Caki2 (cell line): ENCODE data around the gene DCTN1. TPM values are rescaled to one million over a fixed set of nuclear protein-coding genes. Genes with fewer than 3 reads are reported as not detected.

Source experiments
- DNase-seq: peaks from one replicate; pipeline ENCODE4 v3.0.0-alpha.2; 2015; ENCODE audit warnings: low read depth
- in situ Hi-C: cut with HindIII; loops from 2 replicates; pipeline ENCODE4 v1.10.0; 2016; ENCODE audit warnings: low sequenced_read_pairs, low pct_unique_long_range_greater_than_20kb, mixed read lengths
- total RNA-seq: library from RNA; depleted of rRNA; stranded (reverse); fragments of >200 nt; shearing (Covaris generic); gene quantifications from 2 replicates; pipeline ENCODE4 v1.2.3, GENCODE V29; 2014; ENCODE audit warnings: low replicate concordance

The DCTN1 gene
- total RNA-seq, 1 experiment from 2014 or later: 117 TPM

DNA sequence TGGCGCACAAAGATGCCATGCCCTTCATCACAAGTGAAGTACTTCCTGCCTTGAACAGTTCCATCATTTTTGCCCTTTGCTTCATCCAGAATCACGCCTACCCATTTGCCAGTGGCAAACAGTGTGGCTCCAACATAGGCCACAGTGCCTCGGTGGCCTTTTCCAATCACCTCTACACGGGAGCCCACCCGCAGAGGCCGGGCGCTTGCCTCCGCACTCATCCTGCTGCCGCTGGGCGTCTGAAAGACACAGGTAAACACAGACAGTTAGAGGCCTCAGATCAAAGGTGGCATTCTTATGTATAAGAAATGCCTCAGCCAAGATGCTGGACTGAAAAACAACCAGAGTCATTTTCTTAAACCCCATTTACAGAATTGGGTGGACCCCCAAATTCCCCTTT is 2.1 kb downstream of the DCTN1 start:
- in situ Hi-C loops: no loop called here

DNA sequence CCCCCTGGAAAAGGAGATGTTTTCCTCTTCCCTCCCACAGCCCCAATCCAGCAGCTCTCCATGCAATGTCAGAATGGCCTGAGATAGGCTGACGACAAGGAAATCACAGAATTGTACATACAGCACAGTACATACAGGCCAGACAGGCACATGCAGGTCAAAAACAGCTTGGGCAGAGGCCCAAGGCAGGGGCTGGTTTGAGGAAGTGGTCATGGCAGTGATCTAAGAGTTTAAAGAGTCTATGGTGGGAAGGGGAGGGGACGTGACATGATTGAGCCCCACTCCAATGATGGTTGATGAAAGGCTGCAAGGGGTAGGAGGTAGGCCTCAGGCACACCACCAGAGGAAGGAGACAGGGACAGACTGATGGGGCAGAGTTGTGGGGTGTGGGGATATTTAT is 4.3 kb downstream of the DCTN1 start:
- no peak for DNase-seq
- in situ Hi-C loops: no loop called here

More for the DNA sequence above, 2.1 kb downstream of the DCTN1 start:
- DNase-seq: no peak

DNA sequence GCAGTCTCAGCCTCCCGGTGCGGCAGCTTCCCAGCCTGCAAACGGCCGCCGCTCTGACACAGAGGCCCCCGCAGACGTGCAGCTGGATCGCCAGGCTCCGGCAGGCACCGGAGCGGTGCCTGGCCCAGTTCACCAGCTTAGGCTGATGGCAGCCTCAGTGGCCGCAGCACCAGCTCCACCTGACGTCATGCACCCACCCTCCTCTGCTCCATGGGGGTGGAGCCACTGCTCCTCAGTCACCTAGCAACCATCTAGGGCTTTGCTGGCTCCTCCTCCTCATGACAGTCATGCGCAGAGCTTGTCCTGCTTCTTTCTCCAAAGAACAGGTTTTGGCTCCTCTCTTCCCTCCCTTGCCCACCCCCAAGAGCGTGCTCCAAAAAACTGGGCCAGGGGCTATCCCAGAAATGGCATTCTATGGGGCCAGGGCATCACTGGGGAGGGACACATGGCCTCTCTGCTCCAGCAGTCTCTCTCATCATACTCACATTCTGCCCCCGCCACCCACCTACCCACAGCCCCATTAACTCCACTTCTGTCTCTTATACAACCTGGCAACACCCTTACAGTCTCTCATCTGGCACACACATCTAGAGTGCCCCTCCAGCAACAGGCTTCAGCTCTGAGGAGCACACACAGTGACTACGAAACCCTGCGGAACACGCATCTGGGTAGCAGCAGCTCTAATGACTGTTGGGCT is 5.5 kb downstream of the DCTN1 start:
- DNase-seq: no peak
- in situ Hi-C loops: no loop called here

DNA sequence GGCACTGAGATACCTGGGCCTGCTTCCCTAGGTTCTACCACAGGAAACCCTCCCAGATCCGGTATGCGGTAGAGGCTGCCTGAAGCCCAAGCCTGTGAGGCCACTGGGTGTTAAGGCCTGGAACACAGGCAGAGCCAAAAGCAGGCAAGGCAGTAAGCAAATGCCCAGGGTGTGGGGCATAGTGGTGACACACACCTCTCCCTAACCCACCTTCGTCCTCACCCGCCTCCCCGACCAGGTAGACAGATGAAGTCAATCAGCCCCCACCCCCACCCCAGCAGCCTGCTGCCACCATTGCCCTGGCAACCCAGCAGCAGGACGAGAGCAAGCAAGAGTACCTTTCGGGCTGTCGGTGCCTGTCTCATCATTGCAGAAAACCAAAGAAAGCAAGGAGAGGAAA is 6.1 kb downstream of the DCTN1 start:
- in situ Hi-C loops: no loop called here
- DNase-seq: no peak

DNA sequence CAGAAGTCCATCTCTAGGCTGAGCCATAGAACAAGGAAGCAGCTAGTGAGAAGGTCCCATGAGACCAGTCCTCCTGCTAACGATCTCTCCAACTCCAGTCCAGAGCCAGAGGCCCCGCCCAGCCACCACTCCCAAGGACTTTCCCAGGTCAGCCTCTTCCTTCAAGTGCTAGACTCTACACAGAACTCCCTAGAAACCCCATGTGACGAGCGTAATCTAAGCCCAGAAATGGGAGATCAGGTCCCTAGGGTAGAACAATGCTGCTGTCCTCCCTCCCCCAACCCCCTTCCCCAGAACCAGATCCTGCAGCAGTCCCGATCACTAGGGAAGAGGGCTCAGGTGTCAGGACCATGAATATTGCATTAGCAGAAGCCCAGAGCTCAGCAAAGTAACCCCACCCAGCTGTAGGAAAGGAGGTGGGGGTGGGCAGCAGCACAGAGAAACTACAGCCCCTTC is 6.9 kb downstream of the DCTN1 start:
- DNase-seq: peak; percentile 19

DNA sequence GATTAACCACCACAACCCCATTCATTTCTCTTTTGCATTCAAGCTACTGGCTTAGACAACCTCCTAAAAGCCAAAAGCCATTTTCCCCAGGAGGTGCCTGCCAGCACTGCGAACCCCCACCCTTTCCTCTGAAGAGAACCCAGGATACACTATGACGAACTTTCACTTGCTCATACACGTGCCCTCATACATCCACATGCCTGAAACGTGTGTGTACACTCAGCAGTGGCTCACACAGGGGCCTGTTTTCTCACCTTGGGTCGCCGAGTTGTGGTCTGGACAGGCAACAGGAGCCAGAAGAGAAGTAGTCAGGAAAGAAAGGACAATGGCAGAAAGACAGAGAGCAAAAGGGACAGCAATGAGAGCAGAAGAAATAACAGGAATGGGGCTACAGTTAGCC is 7.4 kb downstream of the DCTN1 start:
- DNase-seq: no peak
- in situ Hi-C loops: no loop called here

More for the DNA sequence above, 6.9 kb downstream of the DCTN1 start:
- in situ Hi-C loops: no loop called here

DNA sequence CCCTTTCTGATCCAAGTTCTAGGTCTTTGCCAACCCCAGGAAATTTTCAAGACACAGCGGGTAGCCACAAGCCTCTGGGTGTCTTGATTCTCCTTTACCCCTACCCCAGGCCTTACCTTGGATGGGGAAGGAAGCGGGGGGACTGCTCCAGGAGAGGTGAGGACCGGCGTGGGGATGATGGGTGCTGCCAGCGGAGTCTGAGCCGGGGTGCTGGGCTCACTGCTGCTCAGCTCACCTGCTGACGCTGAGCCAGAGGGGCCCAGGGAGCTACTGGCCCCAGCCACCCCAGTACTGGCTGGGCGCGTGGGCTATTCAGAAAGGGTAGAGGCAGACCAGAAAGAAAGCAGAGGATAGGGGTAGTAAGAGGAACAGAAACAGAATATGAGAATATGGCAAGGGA is 8.7 kb downstream of the DCTN1 start:
- in situ Hi-C loops: no loop called here
- no peak for DNase-seq

DNA sequence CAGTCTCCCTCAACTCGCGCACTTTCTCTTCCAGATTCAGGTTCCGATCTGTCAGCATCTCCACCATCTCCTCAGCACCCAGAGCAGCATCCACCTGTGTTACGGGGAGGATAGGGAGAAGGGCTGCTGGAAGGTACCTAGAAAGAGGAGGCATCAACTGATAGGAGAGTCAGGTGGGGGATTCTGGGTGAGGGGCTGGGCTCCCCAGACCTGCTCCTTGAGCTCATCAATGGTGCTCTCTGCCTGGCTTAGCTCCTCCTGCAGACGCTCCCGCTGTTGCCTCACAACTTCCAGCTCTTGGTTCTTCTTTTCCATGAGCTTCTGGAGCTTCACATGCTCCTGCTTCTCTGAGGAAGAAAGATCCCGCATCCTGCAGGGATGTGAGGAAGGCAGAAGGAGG is 10.1 kb downstream of the DCTN1 start:
- DNase-seq: no peak
- in situ Hi-C loops: no loop called here

DNA sequence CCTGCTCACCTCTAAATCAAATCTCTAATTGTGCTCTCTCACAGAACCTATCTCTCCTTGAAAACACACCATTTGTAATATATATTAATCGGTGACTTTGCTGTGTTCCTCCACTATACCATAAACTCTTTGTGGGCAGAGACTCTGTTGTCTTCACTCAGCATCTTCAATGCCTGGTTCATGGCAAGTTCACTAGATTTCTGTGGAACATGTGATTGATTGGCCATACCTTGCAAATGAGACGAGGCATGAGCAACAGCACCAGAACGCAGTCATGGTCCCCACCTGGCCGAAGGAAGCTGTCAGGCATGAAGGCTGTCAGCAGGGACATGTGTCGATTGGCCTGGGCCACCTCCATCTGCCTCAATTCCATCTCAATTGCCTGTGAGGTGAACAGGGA is 11.6 kb downstream of the DCTN1 start:
- DNase-seq: no peak
- in situ Hi-C loops: no loop called here

DNA sequence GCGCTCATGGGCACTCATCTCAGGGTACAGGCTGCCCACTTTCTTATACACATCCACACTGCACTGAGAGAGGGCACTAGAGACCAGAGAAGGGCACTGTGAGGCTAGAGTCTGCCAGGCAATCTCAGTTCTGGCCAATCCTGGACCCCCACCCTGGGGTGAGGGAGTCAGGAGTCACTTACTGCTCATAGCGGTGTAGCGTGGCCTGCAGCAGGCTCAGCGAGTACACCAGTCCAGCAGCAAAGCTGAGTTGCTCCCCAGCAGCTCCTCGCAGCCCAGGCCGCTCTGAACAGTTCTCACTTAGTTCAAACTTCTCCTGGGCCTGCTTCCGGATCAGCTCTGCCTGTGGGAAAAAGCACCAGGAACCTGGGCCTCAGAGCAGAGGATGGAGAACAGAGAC is 12.3 kb downstream of the DCTN1 start:
- in situ Hi-C loops: no loop called here
- DNase-seq: no peak

DNA sequence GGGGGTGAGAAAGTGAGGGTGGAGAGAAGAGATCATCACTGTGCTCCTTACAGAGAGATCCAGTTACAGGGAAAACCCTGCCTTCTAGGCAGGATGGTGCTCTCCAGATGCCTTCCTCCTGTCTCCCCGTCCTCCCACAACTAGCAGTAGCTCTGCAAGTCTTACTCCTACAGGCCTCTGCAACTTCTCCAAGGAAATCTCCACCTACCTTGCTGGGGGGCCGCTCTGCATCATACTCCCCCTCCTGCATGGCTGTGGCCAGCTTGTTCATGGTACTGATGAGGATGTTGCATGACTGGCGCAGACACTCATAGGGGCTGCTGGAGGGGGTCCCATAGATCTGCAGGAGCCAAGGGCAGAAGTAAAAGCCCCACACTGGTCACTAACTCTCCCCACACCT is 14.1 kb downstream of the DCTN1 start:
- DNase-seq: no peak
- in situ Hi-C loops: no loop called here

DNA sequence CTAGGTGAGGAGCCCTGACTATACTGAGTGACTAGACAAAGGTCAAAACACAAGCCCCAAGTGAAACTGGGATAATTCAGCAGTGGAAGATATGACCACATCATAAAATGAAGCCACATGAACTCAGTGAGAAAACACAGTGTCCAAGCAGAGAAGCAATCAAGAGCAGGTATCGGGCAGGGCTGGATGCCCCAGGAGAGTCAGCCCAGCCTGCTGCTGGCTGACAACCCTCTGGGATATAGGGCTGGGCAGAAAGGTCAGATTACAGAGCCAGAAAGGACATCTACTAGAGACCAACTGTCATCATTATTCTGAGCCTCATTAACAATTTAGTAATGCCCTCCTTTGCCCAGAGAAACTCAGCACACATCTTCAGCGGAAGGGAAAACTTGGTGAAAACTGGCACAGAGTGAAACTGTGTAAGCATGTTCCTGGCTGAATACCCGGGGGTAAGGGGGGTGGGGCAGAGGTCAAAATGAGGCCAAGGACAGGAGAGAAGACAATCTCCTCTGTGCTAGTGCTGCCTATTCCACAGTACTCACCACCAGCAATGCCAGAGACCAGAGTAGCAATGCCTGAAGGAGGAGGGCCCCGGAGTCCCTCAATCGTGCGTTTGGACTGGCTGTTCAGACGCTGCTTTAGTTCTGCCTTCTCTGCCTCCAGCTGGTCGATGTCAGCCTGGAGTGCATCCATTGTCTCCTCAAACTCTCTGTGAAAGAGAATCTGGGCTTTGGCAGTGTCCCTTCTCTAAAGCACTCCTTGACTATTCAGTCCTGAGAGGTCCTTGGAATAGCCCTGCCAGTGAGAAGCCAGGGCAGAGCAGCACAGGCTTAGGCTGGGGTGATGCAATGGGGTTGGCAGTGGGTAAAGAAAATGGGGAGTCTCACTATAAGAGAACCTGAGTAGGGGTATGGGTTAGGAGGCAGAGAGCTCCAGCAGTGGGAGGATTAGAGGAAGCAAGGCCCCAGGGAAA is 15.3 kb downstream of the DCTN1 start:
- in situ Hi-C loops: no loop called here
- DNase-seq: no peak

DNA sequence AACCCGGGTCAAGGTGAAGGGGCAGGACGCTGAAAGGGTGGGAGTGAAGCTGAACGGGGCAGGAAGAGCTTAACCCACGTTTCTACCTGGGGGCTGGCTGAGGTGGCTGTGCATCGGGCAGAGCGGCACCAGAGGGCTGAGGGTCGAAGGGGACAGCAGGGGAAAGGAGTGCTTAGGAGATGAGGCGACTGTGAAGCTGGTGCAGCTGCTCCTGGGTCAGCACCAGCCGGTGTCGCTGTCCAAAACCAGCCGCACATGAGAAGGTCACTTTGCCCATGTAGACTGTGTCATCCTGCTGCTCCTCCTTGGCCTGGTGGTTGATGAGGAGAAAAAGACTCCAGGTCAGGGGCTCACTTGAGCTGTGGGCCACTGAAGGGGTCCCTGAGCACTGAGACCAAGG is 18.8 kb downstream of the DCTN1 start:
- in situ Hi-C loops: no loop called here
- DNase-seq: no peak

DNA sequence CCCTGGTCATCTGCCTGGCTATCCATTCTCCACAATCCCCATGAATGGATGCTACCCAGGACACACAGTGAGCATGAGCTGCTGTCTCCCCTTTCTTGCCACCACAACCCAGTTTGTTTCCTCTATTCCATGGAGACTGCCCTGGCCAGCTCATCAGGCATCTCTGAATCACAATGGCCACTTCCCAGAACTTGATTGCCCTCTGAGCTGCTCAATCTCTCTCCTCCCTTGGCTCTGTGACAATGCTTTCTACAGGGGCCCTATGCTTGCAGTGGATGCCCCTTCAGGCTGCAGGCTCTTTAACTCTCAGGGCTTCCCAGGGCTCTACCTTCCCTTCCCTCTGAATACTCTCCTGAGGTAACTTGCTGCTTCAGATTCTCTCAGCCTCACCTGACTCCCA is 22.5 kb downstream of the DCTN1 start:
- in situ Hi-C loops: no loop called here

DNA sequence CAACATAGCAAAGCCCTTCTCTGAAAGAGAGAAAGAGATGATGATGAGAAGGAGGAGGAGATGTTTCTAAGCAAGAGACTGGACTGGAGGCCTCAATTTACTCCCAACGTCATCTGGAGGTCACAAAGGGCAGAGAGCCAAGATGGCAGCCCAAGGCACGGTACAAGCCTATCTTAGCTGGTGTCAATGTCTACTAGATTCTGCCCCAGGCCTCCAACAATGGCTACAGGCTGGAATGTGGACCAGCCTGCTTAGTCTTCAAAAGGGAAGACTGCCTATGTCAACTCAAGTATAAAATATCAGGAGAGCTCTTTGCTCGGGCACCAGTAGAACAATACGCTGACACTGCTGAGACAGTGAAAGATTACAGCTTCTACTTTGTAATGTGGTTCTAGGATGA is 30.2 kb downstream of the DCTN1 start:
- in situ Hi-C loops: no loop called here
- DNase-seq: no peak

More for the DNA sequence above, 22.5 kb downstream of the DCTN1 start:
- no peak for DNase-seq

DNA sequence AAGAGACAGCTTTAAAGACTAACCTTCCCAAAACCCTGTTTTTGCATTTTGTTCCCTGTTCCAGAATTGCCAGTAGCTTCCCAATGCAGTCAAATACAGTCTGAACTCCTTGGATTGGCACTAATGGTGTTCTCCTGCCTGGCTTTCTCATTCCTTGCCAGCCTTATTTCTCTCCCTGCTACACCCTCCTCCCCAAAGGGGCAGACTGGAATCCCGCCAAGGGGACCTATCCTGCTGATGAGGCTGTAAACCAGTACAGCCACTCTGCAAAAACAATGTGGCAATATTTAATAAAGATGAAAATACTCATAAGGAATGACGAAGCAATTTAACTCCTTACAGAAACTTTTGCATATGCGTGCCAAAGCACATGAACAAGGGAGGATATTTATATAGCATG is 32.4 kb downstream of the DCTN1 start:
- in situ Hi-C loops: no loop called here

DNA sequence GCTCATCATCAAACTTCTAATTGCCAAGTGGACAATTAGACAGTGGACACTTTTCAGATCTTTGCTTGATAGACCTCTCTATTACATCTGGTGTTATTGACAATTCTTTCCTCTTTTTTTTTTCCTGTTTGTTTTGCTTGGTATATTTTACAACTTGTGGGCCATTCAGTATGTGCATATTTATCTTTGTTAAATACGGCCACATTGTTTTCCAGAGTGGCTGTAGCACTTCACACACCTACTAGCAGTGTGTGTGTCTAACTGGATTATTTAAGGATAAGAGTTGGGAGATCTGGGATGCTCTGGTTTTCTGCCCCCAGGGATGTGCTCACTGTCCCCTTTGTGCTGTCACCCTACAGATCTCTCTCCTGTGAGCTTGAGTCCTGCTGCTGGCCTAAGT is 32.8 kb downstream of the DCTN1 start:
- in situ Hi-C loops: no loop called here
- no peak for DNase-seq

More for the DNA sequence above, 32.4 kb downstream of the DCTN1 start:
- DNase-seq: no peak

DNA sequence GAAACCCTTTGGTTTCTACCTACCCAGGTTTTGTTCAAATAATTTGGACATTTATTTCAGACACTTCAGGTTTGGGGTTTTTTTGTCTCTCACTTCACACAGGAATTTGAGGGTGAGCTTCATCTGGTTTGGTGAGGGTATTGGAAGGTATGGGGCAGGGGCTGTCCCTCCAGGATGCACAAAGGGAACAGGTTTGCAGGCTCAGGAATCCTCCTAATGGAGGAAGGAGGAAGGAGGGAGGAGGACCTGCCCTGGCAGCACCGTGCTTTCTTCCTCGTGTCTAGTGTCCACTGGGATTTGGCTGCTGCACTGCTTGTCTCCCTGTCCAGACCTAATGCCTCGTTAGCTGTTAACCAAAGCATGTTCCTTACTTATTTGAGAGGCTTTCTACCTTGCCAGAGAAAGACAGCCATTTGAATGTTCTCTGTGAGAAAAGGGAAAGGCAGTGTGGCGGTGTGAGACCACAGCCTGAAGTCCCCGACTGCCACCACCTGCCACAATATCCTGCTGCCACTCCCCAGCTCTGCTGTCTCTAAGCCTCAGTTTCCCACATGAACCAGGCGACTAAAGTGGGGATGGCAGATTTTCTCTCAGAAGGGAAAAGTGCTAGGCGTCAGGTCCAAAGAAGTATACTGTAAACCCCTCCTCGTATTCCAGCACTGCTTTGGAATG is 34.7 kb downstream of the DCTN1 start:
- in situ Hi-C loops: no loop called here
- DNase-seq: no peak

DNA sequence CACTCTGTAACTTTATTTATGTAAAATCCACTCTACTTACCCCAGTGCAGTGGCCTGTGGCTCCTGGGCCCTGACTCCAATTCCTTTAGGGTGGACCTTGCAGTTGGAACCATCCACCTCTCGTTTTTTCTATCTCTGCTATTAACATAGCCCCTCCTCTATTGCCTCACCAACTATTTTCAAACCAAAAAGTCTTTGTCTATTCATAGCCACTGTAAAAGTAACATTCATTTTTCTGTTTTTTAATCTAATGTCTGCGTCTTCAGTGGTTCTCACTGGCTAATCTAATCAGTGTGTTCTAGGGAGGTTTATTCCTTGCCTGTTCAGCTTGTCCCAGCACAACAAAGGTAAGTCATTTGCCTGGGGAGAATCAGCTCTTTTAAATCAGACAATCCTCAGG is 36.8 kb downstream of the DCTN1 start, which contains the start of gene SLC4A5:
Gene SLC4A5 (minus strand): TSS at position 101 of the 400 bp plus-strand sequence. CDS start 28,393 bp downstream, outside the sequence.
- no peak for DNase-seq
- in situ Hi-C loops: no loop called here
